PC-3 (cell line): ENCODE results near the gene ANGPTL4. TPM values are rescaled to one million over a fixed set of nuclear protein-coding genes. Genes with fewer than 3 reads are reported as not detected.
A peak's percentile ranks its signal among the peaks of the same experiment; 100 is the strongest.
"Not testable (repeated sequence)": the region's sequence is repeated elsewhere in the genome, so short reads cannot be mapped to it uniquely, and the experiment has no call there.

Experiments
- ATAC-seq: fragments of 200-7000 bp; cut with Tn5 transposase; 2 replicates; pipeline ENCODE4 v1.9.1; 2020; ENCODE audit warnings: mild to moderate bottlenecking, moderate library complexity
- Bru-seq: library from RNA; stranded (reverse); fragments of 400-500 nt; gene quantifications from one replicate; lab custom pipeline; 2021; lab: Mats Ljungman, UMichigan
- BruChase-seq, 2 experiments: library from RNA; stranded (reverse); fragments of 400-500 nt; gene quantifications; one replicate each; lab custom pipeline; 2021; lab: Mats Ljungman, UMichigan
- BruUV-seq: library from RNA; stranded (reverse); fragments of 400-500 nt; replicated peaks from 2 replicates; lab custom pipeline; 2021; lab: Mats Ljungman, UMichigan
- CTCF ChIA-PET: fragments of 300-600 bp; sonication (Branson Sonifier 250); formaldehyde crosslinking; loops from one replicate; lab custom pipeline; 2022; ENCODE audit warnings: antibody characterized with exemption; lab: Charles Lee
- POLR2A ChIA-PET: fragments of 300-600 bp; sonication (Branson Sonifier 250); formaldehyde crosslinking; loops from one replicate; lab custom pipeline; 2022; ENCODE audit warnings: antibody characterized with exemption; ENCODE audit not compliant: unreplicated experiment; lab: Charles Lee
- DNase-seq: peaks from one replicate; pipeline ENCODE4 v3.0.0-alpha.2; 2015
- H2AFZ ChIP-seq: fragments of 300-600 bp; sonication (generic); 2 replicates; pipeline ENCODE4 v1.6.0; 2016; ENCODE audit warnings: antibody characterized with exemption, low read length
- H3F3A ChIP-seq: fragments of 300-600 bp; sonication (generic); one replicate; pipeline ENCODE4 v1.6.0; 2017; ENCODE audit warnings: antibody characterized with exemption, low read length, control low read depth, mild to moderate bottlenecking; ENCODE audit not compliant: unreplicated experiment
- H3K27ac ChIP-seq: fragments of 300-600 bp; sonication (generic); 2 replicates; pipeline ENCODE4 v1.5.1; 2016; ENCODE audit warnings: mild to moderate bottlenecking, low read length
- H3K27me3 ChIP-seq: fragments of 300-600 bp; sonication (generic); 2 replicates; pipeline ENCODE4 v1.6.1; 2016; ENCODE audit warnings: low read length, mixed read lengths
- H3K36me3 ChIP-seq: fragments of 300-600 bp; sonication (generic); 2 replicates; pipeline ENCODE4 v1.6.1; 2016; ENCODE audit warnings: low read depth, mixed run types, low read length, mixed read lengths
- H3K4me1 ChIP-seq: fragments of 300-600 bp; sonication (generic); 2 replicates; pipeline ENCODE4 v1.5.1; 2016; ENCODE audit warnings: low read length; ENCODE audit not compliant: insufficient read depth
- H3K4me2 ChIP-seq: fragments of 300-600 bp; sonication (generic); 2 replicates; pipeline ENCODE4 v1.6.0; 2016; ENCODE audit warnings: low read length
- H3K4me3 ChIP-seq: fragments of 300-600 bp; sonication (generic); 2 replicates; pipeline ENCODE4 v1.5.1; 2016; ENCODE audit warnings: mild to moderate bottlenecking, low read length, mixed read lengths
- H3K79me2 ChIP-seq: fragments of 300-600 bp; sonication (generic); 2 replicates; pipeline ENCODE4 v1.6.1; 2017; ENCODE audit warnings: low read length, mixed read lengths
- H3K9ac ChIP-seq: fragments of 300-600 bp; sonication (generic); 2 replicates; pipeline ENCODE4 v1.6.0; 2016; ENCODE audit warnings: mild to moderate bottlenecking, low read length
- H3K9me2 ChIP-seq: fragments of 300-600 bp; sonication (generic); replicated peaks from 2 replicates; pipeline ENCODE4 v1.6.1; 2016; ENCODE audit warnings: mixed run types, low read length, mixed read lengths
- H3K9me3 ChIP-seq: fragments of 300-600 bp; sonication (generic); 2 replicates; pipeline ENCODE4 v1.6.1; 2016; ENCODE audit warnings: low read length, mixed read lengths
- H4K20me1 ChIP-seq: fragments of 300-600 bp; sonication (generic); 2 replicates; pipeline ENCODE4 v1.6.1; 2016; ENCODE audit warnings: low read length, mixed read lengths
- CTCF ChIP-seq: fragments of 300-600 bp; sonication (generic); conservative IDR thresholded peaks from 2 replicates; pipeline ENCODE4 v1.5.1; 2017; ENCODE audit warnings: antibody characterized with exemption, low read depth, mild to moderate bottlenecking, low read length
- EZH2phosphoT487 ChIP-seq: fragments of 300-600 bp; sonication (generic); IDR thresholded peaks from 2 replicates; pipeline ENCODE4 v1.6.1; 2018; ENCODE audit warnings: mild to moderate bottlenecking, antibody characterized with exemption, low read length, borderline replicate concordance
- intact Hi-C: fragments of 100-400 bp; cut with micrococcal nuclease; formaldehyde crosslinking; loops from 2 replicates; pipeline ENCODE4 v1.9.0; 2023
- long read RNA-seq: library from polyadenylated mRNA; unstranded; transcript quantifications from one replicate; pipeline ENCODE4 v2.0.0, GENCODE V29; 2021; ENCODE audit not compliant: unreplicated experiment
- total RNA-seq: library from RNA; depleted of rRNA; stranded (reverse); fragments of >200 nt; gene quantifications from 2 replicates; pipeline ENCODE4 v1.2.3, GENCODE V29; 2014; rRNA removed

The ANGPTL4 gene, protein sequence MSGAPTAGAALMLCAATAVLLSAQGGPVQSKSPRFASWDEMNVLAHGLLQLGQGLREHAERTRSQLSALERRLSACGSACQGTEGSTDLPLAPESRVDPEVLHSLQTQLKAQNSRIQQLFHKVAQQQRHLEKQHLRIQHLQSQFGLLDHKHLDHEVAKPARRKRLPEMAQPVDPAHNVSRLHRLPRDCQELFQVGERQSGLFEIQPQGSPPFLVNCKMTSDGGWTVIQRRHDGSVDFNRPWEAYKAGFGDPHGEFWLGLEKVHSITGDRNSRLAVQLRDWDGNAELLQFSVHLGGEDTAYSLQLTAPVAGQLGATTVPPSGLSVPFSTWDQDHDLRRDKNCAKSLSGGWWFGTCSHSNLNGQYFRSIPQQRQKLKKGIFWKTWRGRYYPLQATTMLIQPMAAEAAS
- total RNA-seq (6.7 and 10.7 TPM in 2 replicates), Bru-seq, nascent RNA (percentile 32 among the genes with signal in this experiment), BruChase-seq, experiment 1, labeled RNA remaining after a 6-hour chase (percentile 33 among the genes with signal in this experiment), BruChase-seq, experiment 2, labeled RNA remaining after a 2-hour chase (percentile 40 among the genes with signal in this experiment)
- long read RNA-seq, partial matches to known transcripts, result 1 of 14 reads
- long read RNA-seq, other reads (novel, unspliced or antisense), result 11 of 14 reads

DNA sequence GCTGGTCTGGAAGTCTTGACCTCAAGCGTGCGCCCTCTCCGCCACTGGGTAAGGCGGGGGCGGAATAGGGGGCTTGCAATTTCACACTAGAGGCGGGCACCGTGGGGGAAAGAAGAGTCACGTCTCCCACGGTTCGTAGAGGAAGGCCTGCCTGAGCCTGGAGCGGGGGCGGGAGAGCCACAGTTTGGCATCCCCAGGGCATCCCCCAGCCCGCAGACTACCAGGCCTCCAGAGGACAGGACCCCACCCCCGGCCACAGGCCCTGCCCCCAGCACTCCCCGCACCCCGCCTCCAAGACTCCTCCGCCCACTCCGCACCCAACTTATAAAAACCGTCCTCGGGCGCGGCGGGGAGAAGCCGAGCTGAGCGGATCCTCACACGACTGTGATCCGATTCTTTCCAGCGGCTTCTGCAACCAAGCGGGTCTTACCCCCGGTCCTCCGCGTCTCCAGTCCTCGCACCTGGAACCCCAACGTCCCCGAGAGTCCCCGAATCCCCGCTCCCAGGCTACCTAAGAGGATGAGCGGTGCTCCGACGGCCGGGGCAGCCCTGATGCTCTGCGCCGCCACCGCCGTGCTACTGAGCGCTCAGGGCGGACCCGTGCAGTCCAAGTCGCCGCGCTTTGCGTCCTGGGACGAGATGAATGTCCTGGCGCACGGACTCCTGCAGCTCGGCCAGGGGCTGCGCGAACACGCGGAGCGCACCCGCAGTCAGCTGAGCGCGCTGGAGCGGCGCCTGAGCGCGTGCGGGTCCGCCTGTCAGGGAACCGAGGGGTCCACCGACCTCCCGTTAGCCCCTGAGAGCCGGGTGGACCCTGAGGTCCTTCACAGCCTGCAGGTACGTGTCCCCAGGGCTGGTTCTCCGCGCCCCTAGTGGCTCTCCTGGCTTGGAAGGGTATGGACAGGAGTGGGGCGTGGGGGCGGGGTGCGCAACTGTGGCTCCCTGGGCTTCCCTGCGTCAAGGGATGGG is at the start of gene ANGPTL4:
Gene ANGPTL4, plus strand, starts transcription at position 353 of the 969 bp plus-strand sequence. Its CDS starts 167 bp downstream, at position 520.
- intact Hi-C loops, result no loop called here
- TSS peak; percentile 64 for BruUV-seq
- CTCF ChIA-PET, result no interaction called here

GRCh38 chr19:8314981-8315640 is 48.8 kb upstream of the ANGPTL4 start:
- H3K9me3 ChIP-seq, H3K27me3 ChIP-seq, H3K4me2 ChIP-seq, H3K36me3 ChIP-seq, H4K20me1 ChIP-seq, POLR2A ChIA-PET, ATAC-seq, H3K9ac ChIP-seq, BruUV-seq, CTCF ChIA-PET, H3K9me2 ChIP-seq, H3K4me3 ChIP-seq, H2AFZ ChIP-seq, H3K27ac ChIP-seq, intact Hi-C loops, H3F3A ChIP-seq, DNase-seq: not testable (repeated sequence)
- peaks cover 18% of the 10 kb centered on the region for H3K4me1 ChIP-seq
- peaks cover 10% of the 10 kb centered on the region for H3K79me2 ChIP-seq

More for the DNA sequence above, at the start of gene ANGPTL4:
- TF ChIP-seq CTCF (peak; percentile 44), EZH2phosphoT487 (no peak)
- Histone ChIP-seq H3K9me2 (no peaks in the 10 kb centered on the region), H3K27me3 (no peaks in the 10 kb centered on the region), H3K27ac (peak within 1 kb of the TSS; percentile 35), H3K79me2 (no peaks in the 10 kb centered on the region), H3K4me2 (peak within 1 kb of the TSS; percentile 100), H3K36me3 (no peaks in the 10 kb centered on the region), H3K9me3 (no peaks in the 10 kb centered on the region), H3F3A (no peaks in the 10 kb centered on the region), H2AFZ (peak within 1 kb of the TSS; percentile 79), H4K20me1 (no peaks in the 10 kb centered on the region), H3K4me3 (peak within 1 kb of the TSS; percentile 84), H3K9ac (peak within 1 kb of the TSS; percentile 59), H3K4me1 (peaks cover 40% of the 10 kb centered on the region)
- POLR2A ChIA-PET, result interaction anchor here (0.7 kb wide), 1 partner anchor 48 kb away, joined by 15 read pairs; no protein-coding TSS in a partner anchor
- ATAC-seq (peak; percentile 52), DNase-seq (peak; percentile 79)
